Superior temporal gyrus (tissue), 1 donor: ENCODE measurements around the gene CEACAM6.
"Not testable (repeated sequence)": the region's sequence is repeated elsewhere in the genome, so short reads cannot be mapped to it uniquely, and the experiment has no call there.

Source experiments
- DNase-seq: peaks from one replicate; pipeline ENCODE4 v3.0.0-alpha.2; 2016; ENCODE audit errors: extremely low spot score

CEACAM6 gene

DNA sequence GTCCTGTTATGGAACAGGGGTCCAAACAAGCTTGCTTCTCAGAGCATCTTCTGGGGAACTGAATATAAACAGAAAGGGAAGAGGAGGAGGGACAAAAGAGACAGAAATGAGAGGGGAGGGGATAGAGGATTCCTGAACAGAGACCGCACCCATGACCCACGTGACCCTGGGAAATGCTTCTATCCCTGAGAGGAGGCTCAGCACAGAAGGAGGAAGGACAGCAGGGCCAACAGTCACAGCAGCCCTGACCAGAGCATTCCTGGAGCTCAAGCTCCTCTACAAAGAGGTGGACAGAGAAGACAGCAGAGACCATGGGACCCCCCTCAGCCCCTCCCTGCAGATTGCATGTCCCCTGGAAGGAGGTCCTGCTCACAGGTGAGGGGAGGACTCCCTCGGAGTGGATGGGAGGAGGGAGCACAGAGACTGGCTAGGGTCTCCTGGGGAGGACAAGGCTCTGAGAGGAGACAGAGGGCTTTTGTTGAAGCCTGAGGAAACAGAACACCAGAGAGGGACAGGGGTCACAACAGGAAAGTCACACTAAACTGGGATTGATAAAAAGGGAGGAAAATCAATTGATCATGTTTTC is at the start of gene CEACAM6:
TSS of gene CEACAM6 (plus strand) at position 203 of the 586 bp plus-strand sequence. CDS start at position 312, 109 bp downstream.
- no peak for DNase-seq

- no peak for DNase-seq
Observed at GRCh38 chr19:41706741-41707501, 48.4 kb upstream of the CEACAM6 start.

DNA sequence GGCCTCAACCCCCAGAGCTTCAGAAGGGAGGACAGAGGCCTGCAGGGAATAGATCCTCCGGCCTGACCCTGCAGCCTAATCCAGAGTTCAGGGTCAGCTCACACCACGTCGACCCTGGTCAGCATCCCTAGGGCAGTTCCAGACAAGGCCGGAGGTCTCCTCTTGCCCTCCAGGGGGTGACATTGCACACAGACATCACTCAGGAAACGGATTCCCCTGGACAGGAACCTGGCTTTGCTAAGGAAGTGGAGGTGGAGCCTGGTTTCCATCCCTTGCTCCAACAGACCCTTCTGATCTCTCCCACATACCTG is 47.9 kb upstream of the CEACAM6 start:
- no peak for DNase-seq

- no peak for DNase-seq
Observed at GRCh38 chr19:41707871-41708371, 47.4 kb upstream of the CEACAM6 start.

DNA sequence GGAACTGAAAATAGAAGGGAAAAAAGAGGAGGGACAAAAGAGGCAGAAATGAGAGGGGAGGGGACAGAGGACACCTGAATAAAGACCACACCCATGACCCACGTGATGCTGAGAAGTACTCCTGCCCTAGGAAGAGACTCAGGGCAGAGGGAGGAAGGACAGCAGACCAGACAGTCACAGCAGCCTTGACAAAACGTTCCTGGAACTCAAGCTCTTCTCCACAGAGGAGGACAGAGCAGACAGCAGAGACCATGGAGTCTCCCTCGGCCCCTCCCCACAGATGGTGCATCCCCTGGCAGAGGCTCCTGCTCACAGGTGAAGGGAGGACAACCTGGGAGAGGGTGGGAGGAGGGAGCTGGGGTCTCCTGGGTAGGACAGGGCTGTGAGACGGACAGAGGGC is 46.8 kb upstream of the CEACAM6 start, which contains the start of gene CEACAM5:
TSS of gene CEACAM5 (plus strand) at position 146 of the 400 bp plus-strand sequence. CDS start at position 252, 106 bp downstream.
- DNase-seq = no peak

GRCh38 chr19:41709516-41709915 is 45.8 kb upstream of the CEACAM6 start:
- DNase-seq = not testable (repeated sequence)

DNA sequence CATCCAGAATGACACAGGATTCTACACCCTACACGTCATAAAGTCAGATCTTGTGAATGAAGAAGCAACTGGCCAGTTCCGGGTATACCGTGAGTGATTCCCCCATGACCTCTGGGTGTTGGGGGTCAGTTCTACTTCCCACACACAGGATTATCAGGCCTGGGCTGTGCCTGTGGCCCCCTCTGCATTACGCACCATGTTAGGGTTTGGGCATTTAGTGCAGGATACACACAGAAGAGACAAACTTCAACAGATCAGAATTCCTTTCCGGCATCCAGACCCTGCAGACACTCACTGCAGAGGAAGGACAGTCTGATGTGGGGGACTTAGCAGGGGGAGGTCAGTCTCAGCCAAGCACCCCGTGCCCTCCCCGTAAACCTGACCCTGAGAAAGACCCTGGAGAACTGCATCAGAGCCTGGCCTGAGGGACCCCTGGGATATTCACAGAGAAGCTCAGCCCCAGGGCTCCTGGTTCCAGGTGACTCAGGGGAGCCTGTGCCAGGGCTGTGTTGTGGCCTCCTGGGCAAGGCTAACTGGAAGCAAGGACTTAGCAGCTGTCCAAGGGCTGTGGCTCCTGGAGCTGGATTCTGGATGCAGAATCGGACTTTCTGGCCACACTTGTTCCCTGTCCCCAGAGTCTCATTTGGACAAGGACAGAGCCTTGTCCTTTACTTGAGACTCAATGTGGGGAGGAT is 45.2 kb upstream of the CEACAM6 start:
- no peak for DNase-seq

DNA sequence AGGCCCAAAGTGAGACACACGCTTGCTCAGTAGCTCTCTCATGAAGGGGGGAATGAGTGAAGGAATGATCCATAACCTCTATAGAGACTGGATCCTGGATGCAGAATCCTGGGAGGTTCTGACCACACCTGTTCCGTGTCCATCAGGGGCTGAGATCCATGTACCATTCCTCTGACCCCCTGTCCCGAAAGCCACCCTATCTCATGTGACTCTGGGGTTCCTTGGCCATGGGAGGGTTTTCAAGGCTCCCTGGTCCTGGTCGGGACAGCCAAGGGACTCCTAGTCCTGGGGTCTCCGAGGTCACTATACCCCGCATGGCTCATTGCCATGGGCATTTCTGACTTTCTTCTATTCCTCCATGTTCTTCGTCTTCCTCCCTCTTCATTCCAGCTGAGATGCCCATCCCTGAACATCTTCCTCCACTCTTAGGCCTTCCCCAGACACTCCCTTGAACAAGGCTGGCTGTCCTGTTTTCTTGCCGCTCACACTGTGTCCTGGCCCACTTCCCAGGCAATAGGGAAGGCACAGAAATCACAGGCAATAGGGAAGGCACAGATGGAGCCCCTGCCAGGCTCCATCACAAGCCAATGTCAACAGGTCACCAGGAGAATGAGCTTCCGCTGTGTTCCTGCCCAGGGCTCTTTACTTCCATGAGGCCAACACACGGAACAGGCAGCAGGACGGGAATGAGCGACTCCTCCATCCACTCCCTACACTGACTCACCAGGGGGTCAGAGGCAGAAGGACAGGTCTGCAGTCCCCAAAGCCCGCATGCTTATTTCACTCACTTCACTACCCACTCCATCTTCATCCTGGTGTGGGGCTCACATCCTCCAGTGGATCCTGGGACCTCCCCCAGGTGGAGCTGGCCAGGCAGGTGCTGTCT is 43.7 kb upstream of the CEACAM6 start:
- no peak for DNase-seq

GRCh38 chr19:41714598-41714997 is 40.7 kb upstream of the CEACAM6 start:
- DNase-seq = no peak

GRCh38 chr19:41718761-41719160 is 36.6 kb upstream of the CEACAM6 start:
- no peak for DNase-seq

GRCh38 chr19:41720103-41720502 is 35.2 kb upstream of the CEACAM6 start:
- DNase-seq = no peak

GRCh38 chr19:41726493-41726892 is 28.8 kb upstream of the CEACAM6 start:
- no peak for DNase-seq

- no peak for DNase-seq
Observed at GRCh38 chr19:41734156-41734555, 21.2 kb upstream of the CEACAM6 start.

GRCh38 chr19:41734585-41734984 is 20.7 kb upstream of the CEACAM6 start:
- no peak for DNase-seq

DNA sequence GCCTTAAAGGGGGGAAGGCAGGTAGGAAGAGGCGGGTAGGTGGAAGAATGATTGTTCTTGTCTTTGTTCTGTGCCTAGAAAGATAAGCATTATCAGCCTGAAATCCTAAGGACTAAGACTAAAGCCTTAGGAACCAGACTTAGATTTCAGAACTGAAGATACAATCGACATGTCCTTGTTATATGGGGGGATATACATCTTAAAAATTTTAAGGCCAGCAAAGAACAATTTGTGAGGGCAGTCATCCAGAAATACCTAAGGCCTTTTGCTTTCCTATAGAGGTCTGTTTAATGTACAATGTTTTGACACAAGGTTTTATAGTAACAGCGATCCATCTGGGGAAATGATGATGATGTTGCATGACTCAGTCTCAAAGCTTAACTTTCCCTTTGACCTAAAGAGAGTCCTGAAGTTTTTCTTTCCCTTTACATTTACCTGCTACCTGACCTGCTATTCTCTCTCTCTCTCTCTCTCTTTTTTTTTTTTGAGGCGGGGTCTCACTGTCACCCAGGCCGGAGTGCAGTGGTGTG is 20.2 kb upstream of the CEACAM6 start:
- DNase-seq = no peak

GRCh38 chr19:41739361-41739760 is 16.0 kb upstream of the CEACAM6 start:
- no peak for DNase-seq

- no peak for DNase-seq
Observed at GRCh38 chr19:41740415-41741243, 14.7 kb upstream of the CEACAM6 start.

- DNase-seq = no peak
Observed at GRCh38 chr19:41741244-41741554, 14.1 kb upstream of the CEACAM6 start.

DNA sequence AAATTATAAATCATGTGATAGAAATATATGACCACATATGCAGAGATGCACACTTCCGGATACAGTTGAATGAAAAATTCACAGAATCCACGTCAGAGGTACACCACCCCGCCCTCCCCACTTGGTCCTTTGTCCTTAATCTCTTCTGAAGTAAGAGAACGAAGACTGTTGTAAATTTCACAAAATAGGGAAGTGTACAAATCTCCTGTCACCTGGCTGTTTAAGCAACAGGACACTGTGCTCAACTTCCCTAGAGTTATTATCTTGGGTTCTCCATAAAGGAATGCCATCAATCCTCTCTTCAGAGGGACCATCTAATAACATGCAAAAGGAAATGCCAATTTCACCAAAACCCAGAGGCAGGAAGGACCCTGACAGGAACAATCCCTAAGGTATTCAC is 10.5 kb upstream of the CEACAM6 start:
- no peak for DNase-seq

DNA sequence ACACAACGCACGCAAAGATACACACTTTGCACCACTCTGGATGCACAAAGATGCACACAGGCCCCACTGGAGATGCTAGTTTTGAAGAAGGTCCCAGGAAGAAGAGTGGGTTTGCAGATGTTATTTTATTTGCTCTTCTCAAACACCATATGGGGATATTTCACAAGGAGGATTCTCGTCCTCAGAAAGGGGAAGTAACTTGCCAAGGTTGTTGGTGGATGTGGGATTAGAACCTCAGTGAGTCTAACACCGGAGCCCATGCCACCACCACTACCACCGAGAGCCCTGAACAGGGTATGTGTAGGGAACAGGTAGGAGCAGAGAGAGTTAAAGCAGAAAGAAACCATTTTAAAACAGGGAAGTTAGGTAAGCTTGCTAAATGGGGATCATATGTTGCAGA is 9.6 kb upstream of the CEACAM6 start:
- no peak for DNase-seq
